ENCODE data around the gene MZF1.
A peak's percentile ranks its signal among the peaks of the same experiment; 100 is the strongest.

- TF ChIP-seq YY1 (IDR thresholded peaks at IDR 0.05; ENCODE audit: low read depth, low read length) (no peak), FOXM1 (IDR thresholded peaks at IDR 0.05; ENCODE audit: low read depth, low read length) (no peak), NFYB (IDR thresholded peaks at IDR 0.05; ENCODE audit: insufficient read depth, low read depth, low read length) (no peak), CTCF (IDR thresholded peaks at IDR 0.05 in 2 of 3, conservative IDR thresholded peaks at IDR 0.05 in 1 of 3; ENCODE audit: control insufficient read depth in 2 of 3, extremely low read depth in 1 of 3, insufficient read depth in 1 of 3, low read depth in 3 of 3, low read length in 3 of 3) (no peak), ZNF24 (IDR thresholded peaks at IDR 0.05) (no peak), DPF2 (IDR thresholded peaks at IDR 0.05) (no peak), POLR2AphosphoS5 (IDR thresholded peaks at IDR 0.05; ENCODE audit: low read length) (peak; percentile 28), EZH2 (IDR thresholded peaks at IDR 0.05; ENCODE audit: borderline replicate concordance, control insufficient read depth, low read depth, low read length) (no peak), RCOR1 (conservative IDR thresholded peaks at IDR 0.05; ENCODE audit: low read depth, low read length) (no peak), SPI1 (IDR thresholded peaks at IDR 0.05; ENCODE audit: borderline replicate concordance, insufficient read depth, low read depth, low read length) (no peak), SP1 (IDR thresholded peaks at IDR 0.05; ENCODE audit: low read depth, low read length) (no peak), BCLAF1 (IDR thresholded peaks at IDR 0.05) (no peak), ASH2L (IDR thresholded peaks at IDR 0.05; ENCODE audit: borderline replicate concordance, low read depth) (no peak), SREBF1 (IDR thresholded peaks at IDR 0.05; ENCODE audit: low read length) (no peak)
Observed at GRCh38 chr19:58550362-58551122, 22.6 kb downstream of the MZF1 start.
